NAMALWA (cell line): ENCODE results near the gene MMP24.

Experiments
- DNase-seq: peaks from one replicate; pipeline ENCODE4 v3.0.0-alpha.2; 2015; ENCODE audit warnings: low spot score

The MMP24 gene

GRCh38 chr20:35279533-35280174 lies 53.2 kb downstream of the MMP24 start:
- no peak for DNase-seq

- DNase-seq: no peak
These were observed 54.0 kb downstream of the MMP24 start for GRCh38 chr20:35280523-35280922.

GRCh38 chr20:35281506-35282101 lies 55.1 kb downstream of the MMP24 start:
- DNase-seq: no peak

- peak; percentile 40 for DNase-seq
These were observed 57.2 kb downstream of the MMP24 start for GRCh38 chr20:35283441-35284266.

GRCh38 chr20:35284267-35284991 lies 57.9 kb downstream of the MMP24 start, which contains the start of gene EIF6:
Gene EIF6, minus strand, starts transcription at chr20:35284772. Its CDS starts 285 bp downstream, at chr20:35284487.
- peak; percentile 83 for DNase-seq

- DNase-seq: no peak
These were observed 58.7 kb downstream of the MMP24 start for GRCh38 chr20:35284992-35285805.

- DNase-seq: no peak
These were observed 59.3 kb downstream of the MMP24 start for GRCh38 chr20:35285806-35286076.

GRCh38 chr20:35286077-35286898 lies 59.8 kb downstream of the MMP24 start:
- DNase-seq: no peak

- DNase-seq: no peak
These were observed 60.5 kb downstream of the MMP24 start for GRCh38 chr20:35286899-35287508.

- no peak for DNase-seq
These were observed 61.2 kb downstream of the MMP24 start for GRCh38 chr20:35287509-35288324.

GRCh38 chr20:35288325-35289060 lies 62.0 kb downstream of the MMP24 start:
- DNase-seq: no peak

- DNase-seq: no peak
These were observed 63.8 kb downstream of the MMP24 start for GRCh38 chr20:35290186-35290886.

- DNase-seq: no peak
These were observed 64.5 kb downstream of the MMP24 start for GRCh38 chr20:35290887-35291417.

GRCh38 chr20:35291654-35292503 lies 65.4 kb downstream of the MMP24 start, which contains the start of gene FAM83C:
Gene FAM83C, minus strand, starts transcription at chr20:35292425. Its CDS starts 121 bp downstream, at chr20:35292304.
- DNase-seq: no peak

GRCh38 chr20:35292504-35293285 lies 66.2 kb downstream of the MMP24 start:
- no peak for DNase-seq
